HG02610 (cell line): ENCODE data around the gene C11orf86.
"Not testable (repeated sequence)": the region's sequence is repeated elsewhere in the genome, so short reads cannot be mapped to it uniquely, and the experiment has no call there.

Source experiments
- ATAC-seq: cut with Tn5 transposase; IDR thresholded peaks from one replicate; pipeline ENCODE4 v1.9.1; 2021; ENCODE audit warnings: mild to moderate bottlenecking, moderate library complexity; ENCODE audit not compliant: unreplicated experiment

Gene C11orf86

GRCh38 chr11:66987924-66988637 lies 13.0 kb downstream of the C11orf86 start:
- ATAC-seq: no peak

DNA sequence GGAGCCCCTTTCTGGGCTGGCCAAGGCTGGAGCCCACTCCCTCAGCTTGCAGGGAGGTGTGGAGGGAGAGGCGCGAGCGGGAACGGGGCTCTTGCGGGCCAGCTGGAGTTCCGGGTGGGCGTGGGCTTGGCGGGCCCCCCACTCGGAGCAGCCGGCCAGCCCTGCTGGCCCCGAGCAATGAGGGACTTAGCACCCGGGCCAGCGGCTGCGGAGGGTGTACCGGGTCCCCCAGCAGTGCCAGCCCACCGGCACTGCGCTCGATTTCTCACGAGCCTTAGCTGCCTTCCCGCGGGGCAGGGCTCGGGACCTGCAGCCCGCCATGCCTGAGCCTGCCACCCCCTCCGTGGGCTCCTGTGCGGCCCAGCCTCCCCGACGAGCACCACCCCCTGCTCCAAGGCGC lies 13.6 kb downstream of the C11orf86 start:
- not testable (repeated sequence) for ATAC-seq

DNA sequence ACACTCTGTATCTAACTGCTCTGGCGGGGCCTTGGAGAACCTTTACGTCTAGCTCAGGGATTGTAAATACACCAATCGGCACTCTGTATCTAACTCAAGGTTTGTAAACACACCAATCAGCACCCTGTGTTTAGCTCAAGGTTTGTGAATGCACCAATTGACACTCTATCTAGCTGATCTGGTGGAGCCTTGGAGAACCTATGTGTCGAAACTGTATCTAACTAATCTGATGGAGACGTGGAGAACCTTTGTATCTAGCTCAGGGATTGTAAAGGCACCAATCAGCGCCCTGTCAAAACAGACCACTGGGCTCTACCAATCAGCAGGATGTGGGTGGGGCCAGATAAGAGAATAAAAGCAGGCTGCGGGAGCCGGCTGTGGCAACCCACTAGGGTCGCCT lies 14.3 kb downstream of the C11orf86 start:
- not testable (repeated sequence) for ATAC-seq

DNA sequence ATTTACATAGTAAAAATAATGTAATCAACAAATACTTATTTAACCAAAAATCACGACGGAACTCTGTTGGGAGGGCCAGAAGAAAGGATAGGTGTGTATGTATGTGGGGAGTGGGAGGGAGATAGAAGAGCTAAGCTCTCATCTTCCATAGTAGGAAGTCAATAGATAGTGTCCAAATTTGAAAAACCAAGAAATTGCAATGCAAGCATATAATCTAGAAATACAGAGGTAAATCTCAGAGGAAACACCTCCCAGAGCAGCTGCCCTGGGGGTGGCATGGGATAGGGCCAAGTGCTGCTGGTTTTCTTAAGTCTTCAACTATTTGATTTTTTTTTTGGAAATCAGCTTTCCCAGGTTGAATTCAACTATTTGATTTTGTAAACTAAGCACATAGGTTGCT lies 16.9 kb downstream of the C11orf86 start:
- ATAC-seq: no peak

- ATAC-seq: no peak
Measured at GRCh38 chr11:66996609-66997273, 21.6 kb downstream of the C11orf86 start.

- ATAC-seq: no peak
Measured at GRCh38 chr11:66999555-66999954, 24.5 kb downstream of the C11orf86 start.

DNA sequence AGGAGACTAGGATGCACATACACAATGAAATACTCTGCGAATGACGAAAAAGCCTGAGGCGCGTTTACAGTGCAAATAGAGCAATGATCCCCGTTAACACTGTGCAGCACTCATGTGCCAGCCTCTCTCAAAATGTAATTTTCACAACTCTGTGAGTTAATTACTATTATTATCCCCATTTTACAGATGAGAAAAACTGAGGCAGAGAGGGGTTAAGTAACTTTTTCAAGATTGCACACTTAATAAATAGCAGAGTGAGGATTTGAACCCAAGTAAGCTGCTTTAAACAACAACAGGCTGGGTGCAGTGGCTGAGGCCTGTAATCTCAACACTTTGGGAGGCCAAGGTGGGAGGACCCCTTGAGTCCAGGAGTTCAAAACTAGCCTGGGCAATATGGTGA lies 26.2 kb downstream of the C11orf86 start:
- no peak for ATAC-seq

- no peak for ATAC-seq
Measured at GRCh38 chr11:67002297-67002913, 27.3 kb downstream of the C11orf86 start.

- no peak for ATAC-seq
Measured at GRCh38 chr11:67002921-67003411, 27.9 kb downstream of the C11orf86 start.

DNA sequence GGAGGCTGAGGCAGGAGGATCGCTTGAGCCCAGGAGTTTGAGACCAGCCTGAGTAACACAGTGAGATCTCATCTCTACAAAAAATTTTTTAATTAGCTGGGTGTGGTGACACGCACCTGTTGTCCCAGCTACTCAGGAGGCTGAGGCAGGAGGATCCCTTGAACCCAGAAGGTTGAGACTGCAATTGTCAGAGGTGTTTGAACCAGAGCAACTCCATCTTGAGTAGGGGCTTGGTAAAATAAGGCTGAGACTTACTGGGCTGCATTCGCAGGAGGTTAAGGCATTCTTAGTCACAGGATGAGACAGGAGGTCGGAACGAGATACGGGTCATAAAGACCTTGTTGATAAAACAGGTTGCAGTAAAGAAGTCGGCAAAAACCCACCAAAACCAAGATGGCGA lies 30.1 kb downstream of the C11orf86 start:
- ATAC-seq: not testable (repeated sequence)

- no peak for ATAC-seq
Measured at GRCh38 chr11:67006029-67006884, 31.2 kb downstream of the C11orf86 start.

DNA sequence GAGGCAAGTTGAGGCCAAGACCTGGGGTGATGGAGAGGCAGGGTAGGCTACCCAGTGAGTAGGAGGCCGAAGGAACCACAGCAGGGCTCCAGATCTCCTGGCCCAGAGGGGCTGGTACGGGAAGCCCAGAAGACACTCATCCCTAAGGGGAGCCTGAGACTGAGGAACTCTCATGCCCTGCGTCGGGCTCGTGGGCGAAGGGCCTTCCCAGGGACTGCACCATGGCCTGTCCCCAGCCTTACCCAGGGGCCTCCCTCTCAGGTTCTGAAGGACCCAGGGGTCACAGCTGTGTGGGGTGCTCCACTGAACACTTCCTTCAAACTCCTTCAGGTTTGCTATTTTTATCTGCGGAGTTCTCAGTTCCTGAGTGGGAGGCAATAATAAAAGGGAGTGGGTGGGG lies 32.0 kb downstream of the C11orf86 start:
- no peak for ATAC-seq

- ATAC-seq: no peak
Measured at GRCh38 chr11:67010296-67010905, 35.3 kb downstream of the C11orf86 start.

DNA sequence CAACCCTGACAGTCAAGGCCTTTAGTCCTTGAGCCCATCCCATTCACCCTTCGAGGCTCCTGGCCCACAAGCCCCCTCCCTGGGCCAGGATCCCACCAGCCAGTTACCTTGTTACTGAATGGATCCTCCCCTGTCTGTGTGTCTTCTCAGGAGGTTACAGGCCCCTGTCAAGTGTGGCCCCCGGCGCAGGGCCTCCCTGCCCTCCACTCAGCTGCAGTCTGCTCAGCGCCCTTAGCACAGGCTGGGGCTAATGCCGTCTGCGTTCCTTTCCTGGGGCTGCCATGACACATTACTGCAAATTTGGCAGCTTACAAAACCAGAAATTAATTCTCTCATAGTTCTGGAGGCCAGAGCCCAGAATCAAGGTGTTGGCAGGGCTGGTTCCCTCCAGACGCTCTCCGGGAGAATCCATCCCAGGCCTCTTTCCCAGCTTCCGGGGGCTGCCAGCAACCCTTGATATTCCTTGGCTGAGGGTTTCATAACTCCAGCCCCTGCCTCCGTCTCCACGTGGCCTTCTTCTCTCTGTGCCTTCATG lies 38.5 kb downstream of the C11orf86 start:
- no peak for ATAC-seq

DNA sequence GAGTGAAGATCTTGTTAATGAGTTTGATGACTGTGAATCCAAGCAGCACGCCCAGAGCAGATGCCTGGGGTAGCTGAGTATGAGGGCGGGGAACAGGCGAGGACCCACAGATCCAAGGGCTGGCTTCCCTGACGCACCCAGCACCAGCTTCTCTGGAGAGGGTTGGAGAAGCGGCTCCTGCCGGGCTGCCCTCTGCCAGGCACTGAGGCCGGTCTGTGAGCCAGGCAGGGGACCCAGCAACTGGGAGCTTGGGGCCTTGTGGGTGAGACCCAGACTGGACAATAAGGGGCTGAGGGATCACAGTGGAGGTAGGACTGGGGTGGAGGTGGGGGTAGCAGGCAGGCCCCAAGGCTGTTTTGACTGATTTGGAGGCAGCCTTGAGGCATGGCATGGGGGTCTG lies 39.2 kb downstream of the C11orf86 start:
- no peak for ATAC-seq

- ATAC-seq: no peak
Measured at GRCh38 chr11:67015048-67015447, 39.9 kb downstream of the C11orf86 start.

GRCh38 chr11:67016550-67016949 lies 41.4 kb downstream of the C11orf86 start:
- no peak for ATAC-seq

DNA sequence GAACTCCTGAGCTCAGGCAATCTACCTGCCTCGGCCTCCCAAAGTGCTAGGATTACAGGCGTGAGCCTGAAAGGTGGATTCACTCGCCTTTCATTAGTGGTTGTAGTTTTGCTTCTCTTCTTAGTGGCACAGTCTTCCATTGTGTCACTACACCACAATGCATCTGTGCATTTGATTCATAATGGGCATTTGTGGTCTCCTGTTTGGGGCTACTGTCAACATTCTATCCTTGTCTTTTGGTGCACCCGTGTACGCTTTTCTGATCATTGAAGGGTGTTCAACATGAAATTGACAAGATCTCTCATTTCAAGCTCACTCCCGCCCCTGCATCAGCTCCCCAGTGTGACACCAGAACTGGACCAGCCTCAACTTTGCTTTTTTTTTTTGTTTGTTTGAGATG lies 45.8 kb downstream of the C11orf86 start:
- no peak for ATAC-seq

GRCh38 chr11:67022341-67022933 lies 47.3 kb downstream of the C11orf86 start:
- no peak for ATAC-seq
